GM18861 (cell line): ENCODE results near the gene MAGI2.

Experiments used
- ATAC-seq: cut with Tn5 transposase; IDR thresholded peaks from one replicate; pipeline ENCODE4 v1.9.1; 2021; ENCODE audit not compliant: unreplicated experiment

The MAGI2 gene

DNA sequence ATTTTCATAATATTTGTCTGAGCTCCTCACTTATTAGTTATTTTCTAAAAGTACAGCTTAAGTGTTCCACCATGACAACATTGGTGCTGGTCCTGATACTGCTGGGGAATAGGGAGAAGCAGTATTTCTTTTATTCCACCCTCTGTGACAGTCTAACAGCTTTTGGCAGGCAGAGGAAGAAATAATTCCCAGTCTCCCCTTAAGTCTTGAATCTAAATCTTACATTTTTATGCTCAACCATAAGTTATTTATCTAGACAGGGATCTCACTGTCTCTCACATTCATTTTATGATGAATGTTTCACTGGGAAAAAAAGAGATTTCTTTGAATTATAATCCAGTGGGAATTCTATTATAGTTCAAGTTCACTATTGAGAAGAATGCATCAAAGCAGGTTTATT, 71.5 kb downstream of the MAGI2 start:
- no peak for ATAC-seq

DNA sequence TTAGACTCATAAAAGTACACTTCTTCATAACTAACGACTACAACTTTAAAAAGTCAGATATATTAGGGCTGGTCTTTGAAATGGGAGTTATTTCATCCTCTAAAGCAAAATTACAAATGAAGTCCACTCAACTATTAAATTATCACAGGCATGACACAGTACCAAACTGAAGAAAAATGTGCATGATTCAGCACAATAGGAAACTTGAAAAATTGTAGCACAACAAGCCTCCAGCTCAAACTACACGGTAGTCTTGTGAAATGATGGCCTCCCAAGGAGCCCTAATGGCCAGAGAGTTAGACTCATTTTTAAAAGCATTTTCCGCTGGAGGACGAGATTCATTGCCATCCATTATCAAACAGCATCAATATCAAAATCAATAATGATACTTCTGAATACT, 76.4 kb downstream of the MAGI2 start:
- no peak for ATAC-seq

DNA sequence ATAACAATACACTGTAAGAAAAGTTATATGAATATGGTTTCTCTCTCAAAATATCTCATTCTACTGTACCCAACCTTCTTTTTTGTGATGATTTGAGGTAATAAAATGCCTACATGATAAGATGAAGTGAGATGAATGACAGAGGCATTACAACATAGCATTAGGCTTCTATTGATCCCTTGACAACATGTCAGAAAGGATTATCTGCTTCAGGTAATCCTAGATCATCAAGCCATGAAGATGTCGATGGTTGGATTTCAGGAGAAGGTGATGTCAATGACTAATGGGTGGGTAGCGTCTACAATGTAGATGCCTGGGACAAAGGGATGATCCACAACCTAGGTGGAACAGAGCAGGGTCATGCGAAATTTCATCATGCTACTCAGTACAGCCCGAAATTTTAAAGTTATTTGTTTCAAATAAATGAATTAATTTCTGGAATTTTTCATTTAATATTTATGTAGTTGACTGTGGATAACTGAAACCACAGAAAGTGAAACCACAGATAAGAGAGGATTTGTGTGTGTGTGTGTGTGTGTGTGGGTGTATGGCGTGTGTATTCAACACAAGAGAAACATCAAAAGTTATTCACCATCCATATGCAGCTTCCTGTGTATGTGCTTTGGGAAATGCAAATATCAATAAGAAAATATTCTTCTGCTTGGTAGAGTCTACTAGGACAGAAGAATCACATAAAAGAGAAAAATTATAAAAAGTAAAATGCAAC, 77.0 kb downstream of the MAGI2 start:
- no peak for ATAC-seq

DNA sequence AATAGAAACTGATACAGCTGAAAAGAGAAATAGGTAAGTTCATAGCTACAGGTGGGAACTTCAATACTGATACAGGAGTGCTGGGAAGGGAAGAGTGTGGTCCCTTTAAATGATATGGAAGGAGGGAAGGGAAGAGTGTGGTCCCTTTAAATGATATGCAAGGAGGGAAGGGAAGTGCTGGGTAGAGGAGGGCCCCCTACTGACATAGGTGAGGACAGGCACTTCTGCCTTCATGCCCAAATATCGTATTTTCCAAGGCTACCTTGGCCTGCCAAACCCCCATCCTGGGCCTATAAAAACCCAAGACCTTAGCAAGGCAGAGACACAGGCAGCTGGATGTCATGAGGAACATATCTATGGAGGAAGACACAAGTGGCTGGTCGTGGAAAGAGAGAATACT, 92.3 kb downstream of the MAGI2 start:
- ATAC-seq, result no peak

DNA sequence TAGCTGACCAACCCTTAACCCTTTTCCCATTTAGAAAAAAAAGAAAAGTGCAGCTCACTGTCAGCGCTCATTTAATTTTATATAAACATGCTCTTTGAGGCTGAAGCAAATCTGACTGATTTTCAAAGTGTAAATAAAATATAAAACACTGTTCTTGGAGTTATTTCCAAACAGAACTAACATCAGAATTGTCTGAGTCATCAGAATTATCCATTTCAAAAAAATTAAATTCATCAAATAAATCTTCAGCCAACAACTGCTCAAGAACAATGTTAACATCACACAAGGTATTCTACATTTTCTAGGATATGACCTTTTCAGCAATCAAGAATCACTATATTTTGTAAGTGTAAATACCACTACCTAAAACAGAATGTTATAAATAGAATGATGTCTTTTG, 93.6 kb downstream of the MAGI2 start:
- no peak for ATAC-seq

DNA sequence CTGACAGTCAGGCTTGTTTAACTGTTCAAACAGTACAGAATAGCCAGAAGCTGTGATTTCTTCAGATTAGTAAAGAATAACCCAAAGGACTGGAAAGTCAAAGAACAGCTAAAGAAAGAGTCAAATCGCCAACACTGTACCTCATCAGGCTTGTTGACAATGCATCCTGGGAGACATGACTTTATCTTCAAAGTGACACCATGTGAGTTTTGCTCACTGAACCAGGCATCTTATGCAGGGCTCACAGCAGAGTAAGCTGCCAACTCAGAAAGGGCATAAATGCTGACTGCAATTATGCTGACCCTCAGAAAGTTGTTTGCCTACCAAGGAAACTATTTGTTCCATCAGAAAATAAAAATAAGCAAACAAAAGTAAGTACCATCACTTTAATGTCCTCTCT, 96.4 kb downstream of the MAGI2 start:
- no peak for ATAC-seq

DNA sequence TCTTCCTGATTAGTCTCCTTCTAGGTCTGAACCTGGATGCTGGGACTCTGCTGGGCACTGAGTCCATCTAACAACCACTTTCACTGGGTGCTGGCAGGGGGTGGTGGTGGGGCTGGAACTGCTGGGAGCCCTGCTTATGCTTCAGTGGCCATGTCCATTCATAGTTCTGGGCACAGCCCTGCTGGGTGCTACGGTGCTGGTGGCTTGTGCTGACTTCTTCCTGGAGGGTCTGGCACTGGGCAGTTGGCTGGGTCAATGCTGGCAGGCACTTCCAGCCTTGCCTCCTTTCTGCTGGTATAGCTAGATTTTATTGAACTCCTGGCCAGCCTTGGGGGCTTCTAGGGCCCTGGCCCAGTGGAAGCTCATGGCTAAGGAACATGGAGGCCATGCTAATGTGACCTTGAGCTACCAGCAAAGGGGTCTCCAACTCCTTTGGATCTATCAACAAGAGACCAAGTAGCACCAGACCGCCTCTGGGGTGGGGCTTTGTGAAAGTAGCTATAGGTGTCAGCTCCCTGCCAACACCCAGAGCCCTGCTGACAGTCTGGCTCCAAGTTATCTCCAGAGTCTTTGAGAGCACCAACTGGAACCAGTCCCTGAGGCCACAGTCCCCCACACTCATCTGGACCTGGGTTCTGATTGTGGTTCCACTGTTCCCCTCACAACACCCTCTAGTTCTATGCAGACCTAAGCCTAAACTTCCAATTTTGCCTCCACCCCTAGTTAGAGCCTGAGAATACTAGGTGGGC, 99.6 kb downstream of the MAGI2 start:
- no peak for ATAC-seq

DNA sequence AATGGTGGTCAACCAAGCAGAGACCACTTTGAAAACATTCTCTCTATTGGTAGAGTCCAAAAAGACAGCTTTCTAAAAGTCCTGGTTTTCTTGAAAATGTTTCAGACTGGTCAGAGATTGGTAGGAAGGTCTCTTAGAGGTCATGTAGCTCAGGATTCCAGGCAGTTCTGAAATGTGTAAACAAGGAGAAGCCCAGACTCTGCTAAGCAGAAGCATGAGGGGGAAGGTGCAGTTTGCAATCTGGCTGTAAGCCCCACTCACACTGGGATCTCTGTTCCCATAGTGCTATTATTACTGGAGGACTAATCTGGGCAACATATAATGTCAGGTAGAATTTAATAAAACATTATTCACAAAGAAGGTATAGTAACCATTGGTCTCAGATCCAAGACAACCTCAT, 101.1 kb downstream of the MAGI2 start:
- ATAC-seq, result no peak

DNA sequence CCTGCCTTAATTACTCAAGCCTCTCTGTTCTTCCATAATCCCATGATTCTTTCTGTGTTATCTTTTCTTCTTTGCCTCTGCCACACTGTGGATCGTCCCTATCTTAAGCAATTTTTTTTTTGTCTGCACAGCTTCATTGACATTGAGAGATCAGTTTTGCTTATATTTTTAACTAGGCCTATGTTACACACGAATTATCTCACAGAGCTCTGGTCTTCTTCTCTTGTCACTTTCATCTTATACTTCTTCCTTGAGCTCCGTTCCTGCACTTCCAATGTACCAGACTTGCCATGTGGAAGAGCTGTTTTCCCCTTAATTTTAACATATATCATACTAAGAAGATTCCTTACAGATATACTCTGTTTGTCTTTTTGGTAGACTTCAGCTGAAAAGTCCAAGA, 106.1 kb downstream of the MAGI2 start:
- ATAC-seq, result no peak

DNA sequence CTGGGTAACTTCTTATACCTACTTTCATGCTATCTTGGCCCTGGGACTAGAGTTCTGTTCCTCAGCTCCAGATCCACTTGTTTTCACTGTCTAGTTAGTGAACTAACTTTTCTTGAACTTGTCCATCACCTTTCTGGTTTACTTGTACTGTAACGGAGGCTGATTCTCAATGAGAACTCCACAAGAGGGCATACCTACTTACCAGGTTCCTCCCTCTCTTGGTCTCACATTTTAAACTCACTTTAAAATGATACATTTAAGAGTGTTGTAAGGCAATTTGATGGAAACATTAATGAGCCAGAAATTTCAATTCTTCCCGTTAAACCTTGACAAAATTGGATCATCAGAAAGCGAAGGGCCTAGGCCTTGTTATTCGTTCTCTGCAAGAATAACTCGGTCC, 111.6 kb downstream of the MAGI2 start:
- ATAC-seq, result no peak

DNA sequence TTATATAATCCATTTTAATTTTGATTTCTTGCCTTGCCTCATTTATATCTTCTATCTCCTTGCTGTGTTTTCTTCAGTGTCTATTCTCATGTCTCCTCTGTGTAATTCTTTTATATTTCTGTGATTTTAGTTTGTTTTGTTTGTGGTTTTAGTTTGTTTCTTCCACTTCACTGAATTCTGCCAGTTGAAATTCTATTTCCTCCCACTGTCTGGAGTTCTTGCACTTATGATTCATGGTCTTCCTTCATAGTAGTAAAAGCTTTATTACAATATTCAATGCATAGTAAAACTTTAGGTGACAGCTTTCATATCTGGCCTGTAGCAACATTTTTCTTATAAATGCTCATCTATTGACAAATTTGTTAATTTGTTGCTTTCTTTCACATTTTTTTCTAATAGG, 113.3 kb downstream of the MAGI2 start:
- ATAC-seq, result no peak

DNA sequence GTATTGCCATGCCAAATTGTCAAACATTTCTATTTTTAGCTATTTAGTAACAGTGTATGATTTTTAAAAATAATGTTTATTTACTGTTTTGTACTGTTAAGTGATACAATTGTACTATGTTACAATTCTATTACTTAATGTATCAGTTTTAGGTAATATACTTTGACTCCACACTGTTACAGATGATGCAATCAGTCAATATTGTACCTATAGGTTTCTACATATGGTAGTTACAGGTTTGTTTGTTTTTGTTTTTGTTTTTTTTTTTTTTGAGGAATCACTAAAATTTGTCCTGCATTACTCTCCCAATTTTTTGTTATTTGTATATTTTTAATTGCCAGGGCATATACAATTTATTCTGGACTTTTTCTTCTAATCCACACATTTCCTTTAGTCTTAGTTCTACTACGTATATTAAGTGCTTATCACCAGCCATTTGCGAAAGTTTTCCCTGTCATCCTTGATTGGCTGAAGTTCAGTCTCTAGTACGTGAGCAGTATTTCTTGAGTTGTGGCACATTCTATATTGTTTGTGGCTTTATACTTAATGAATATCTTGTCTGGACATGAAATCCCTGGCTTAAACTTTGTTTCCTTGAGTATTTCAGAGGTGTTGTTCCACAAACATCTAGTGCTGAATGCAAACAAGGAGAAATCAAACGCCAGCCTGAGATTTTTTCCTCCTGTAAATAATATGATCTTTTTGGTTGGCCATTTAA, 114.1 kb downstream of the MAGI2 start:
- ATAC-seq, result no peak

DNA sequence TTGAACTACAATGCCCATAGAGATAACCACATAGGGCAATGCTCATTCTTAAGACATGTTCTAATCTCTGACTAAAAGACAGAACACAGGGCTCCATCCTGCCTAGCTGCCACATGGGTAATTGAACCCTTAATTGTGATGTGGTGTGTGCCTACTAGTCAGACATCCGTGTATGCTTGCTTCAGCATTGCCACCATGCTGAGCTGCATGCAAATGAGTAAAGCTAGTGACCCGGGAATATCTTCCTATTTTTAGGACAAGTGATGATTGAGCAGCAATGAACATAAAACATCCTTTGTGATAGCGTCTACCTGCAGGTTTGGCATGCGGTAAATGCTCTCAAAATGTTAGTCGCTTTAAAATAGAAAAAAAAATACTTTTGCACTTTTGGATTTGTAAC, 115.8 kb downstream of the MAGI2 start:
- no peak for ATAC-seq

DNA sequence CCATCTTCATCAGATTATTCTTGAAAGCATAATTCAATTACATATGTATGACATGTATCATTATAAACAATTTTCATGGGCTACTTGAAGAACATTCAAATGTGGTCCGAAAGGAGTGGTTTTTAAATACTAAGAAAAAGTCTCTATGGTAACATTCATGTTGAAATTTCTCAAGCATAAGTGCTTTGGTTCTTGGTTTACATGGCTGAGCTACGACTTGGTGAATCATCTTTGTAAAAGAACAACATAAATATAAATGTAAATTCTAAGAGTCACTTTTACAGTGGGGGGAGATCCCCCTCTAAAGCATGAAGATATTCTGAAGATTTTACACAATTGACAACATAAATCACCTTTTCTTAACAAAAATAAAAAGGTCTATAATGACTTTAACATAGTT, 118.6 kb downstream of the MAGI2 start:
- no peak for ATAC-seq

DNA sequence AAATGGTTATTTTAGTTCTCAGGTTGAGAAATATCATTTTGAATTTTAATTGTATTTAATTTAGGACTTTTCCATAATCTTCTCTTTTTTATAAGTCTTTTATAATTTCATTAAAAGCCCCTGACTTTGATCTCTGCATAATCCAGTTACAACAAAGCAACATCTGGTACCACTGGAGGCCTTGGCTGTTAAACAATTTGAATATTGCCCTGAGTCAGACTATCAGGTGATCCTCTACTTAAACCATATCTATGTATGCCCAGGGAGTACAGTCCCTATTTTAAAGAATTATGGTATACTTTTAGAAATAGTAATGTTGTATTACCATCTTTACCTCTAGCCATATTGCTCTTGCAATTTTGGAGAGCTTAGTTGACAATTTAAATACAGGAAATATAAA, 119.1 kb downstream of the MAGI2 start:
- no peak for ATAC-seq

DNA sequence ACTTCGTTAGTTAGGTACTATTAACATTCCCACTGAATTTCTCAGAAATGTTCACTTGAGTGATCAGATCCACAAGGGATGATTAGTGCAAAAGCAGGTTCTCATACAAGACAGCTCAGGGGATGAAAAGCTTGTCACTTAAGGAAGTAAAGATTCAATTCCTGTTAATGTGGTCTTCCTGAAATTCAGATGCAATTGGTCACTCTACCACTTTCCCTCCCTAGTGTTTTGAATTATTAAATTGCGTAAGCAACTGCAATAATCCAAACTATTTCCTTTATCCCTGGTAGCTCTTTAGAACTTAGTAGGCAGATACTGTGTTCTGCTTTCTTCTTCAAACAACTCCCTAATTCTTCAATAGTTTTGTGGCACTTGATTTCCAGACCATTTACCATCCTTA, 121.4 kb downstream of the MAGI2 start:
- no peak for ATAC-seq

DNA sequence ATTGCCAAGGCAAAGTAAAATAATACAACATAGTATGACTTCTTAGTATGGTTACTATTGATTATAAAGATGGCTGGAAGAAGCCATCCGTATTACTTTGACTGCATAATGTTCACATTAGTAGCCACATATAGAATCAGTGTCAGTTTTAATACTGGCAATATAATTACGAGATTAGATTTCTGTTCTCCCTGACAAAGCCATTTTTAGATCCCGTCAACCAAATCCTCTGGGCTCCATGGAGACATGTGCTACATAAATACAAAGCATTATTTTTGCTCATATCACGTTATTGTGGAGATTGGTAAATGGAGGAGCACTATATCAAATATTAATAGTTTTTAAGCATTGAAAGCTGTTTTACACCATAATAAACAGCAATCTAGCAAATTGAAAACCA, 124.0 kb downstream of the MAGI2 start:
- ATAC-seq, result no peak

DNA sequence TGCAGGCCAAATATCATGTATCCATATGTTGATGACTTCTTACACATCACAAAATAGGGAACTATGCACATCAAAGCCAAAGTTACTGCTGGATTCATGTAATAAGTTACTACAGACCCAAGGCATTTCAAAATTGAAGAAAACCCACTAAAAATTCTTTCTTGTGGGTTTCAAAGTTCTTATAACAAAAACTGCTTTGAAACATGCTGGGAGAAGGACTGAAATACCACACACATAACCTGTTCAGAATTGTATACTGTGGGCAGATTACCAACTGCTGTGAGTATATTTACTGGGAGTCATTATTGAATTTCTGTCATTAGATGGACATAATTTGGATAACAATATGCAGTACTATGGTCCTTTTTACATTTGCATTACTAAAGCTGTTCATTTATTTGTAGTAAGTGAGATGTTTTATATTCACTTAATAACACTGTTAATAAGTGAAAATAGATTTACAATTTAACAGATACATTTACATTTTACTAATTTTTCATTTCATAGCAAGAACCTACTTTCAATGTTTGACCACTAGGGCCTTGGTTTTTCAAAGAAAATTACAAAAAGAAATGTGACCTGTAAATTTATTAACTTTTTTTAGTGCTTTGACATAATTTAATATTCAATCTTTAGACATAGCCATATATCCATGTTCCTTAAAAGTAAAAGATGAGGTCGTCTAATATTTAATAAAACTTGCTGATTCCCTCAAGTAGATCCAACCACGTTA, 132.6 kb downstream of the MAGI2 start:
- ATAC-seq, result no peak

DNA sequence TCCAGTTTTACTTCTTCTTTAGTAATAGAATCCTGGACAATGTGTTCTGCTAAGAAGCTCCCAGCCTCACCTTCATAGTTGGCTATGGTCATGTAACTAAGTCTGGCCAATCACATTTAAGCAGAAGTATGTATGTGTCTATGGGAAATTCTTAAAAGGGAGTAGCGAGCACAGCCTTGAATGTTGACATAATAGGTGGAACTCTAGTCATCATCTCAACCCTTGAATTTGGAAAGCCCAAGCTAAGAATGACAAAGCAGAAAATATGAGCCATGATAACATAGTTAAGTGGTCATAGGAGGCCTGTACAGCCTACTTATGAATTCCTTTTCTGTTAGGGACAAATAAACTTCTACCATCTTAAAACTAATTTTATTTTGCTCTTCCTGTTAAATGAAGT, 134.1 kb downstream of the MAGI2 start:
- ATAC-seq, result no peak

DNA sequence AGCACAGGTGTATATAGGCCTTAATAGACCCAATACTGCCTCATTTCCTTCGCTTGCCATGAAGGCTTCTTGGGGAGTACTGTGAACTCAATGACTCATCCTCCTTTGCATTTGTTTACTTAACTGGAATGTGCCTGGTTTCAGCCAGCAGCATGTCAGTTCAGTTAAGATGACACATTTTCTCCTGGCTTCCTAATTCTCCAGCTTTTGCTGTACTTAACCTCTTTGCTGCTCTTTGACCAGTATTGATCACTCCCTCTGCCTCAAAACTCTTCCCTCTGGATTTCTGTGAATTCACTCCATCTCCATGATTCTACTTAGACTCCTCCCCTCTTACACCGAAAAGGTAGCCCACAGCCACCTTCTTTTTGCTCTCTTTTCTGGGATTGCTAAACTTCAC, 135.7 kb downstream of the MAGI2 start:
- no peak for ATAC-seq

DNA sequence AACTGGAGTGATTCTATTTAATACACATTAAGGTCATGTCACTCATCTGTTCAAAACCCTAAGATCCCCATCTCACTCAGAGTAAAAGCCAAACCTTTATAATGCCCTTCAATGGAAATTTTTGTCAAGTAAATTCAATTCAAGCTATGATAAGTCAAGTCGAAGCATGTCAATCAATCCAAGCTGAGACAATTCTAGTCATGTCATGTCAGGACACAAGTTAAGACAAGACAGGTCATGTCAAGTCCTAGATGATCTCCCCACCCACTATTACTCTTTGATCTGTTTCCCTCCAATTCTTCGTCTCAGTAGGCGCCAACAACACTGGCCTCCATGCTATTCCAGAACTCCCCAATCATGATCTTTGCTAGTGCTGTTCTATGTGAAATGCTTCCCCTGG, 141.4 kb downstream of the MAGI2 start:
- no peak for ATAC-seq

DNA sequence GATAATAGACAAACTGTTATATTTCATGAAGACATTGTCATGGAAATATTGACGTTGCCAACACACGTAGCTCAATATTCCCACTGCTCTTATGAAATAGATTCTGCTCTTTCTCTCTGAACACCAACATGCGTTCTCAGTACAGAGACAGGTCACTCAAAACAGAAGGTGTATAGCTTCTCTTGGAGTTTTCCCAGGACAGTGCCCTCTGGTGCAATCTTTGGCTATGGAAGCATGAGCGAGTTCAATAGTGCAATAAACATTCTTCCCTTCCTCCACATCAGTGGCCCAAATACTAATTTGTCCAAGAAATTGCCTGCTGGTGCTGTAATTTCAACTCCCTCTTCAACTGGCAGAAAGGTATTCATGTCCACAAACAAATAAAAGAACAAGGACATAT, 145.3 kb downstream of the MAGI2 start:
- ATAC-seq, result no peak
